Suprapubic skin (tissue), 4 donors: ENCODE data around the gene B3GNT5.

Experiments used
- POLR2A ChIP-seq, 2 donors: fragments of 450-650 bp; IDR thresholded peaks; one replicate each; pipeline ENCODE4 v1.6.1; 2017; ENCODE audit warnings: antibody characterized with exemption in 2 of 2, mild to moderate bottlenecking in 2 of 2, moderate library complexity in 2 of 2
- POLR2AphosphoS5 ChIP-seq, 3 donors: sonication (generic); formaldehyde crosslinking; IDR thresholded peaks; one replicate each; pipeline ENCODE4 v1.6.1; 2017; ENCODE audit warnings: antibody characterized with exemption in 3 of 3
- TF ChIP-seq, protein P1 (sequence below), 2 donors: fragments of 200-600 bp in 1 of 2; fragments of 450-650 bp in 1 of 2; sonication (generic) in 1 of 2; IDR thresholded peaks; one replicate each; pipeline ENCODE4 v1.5.1; 2016 to 2019; ENCODE audit warnings: antibody characterized with exemption in 2 of 2, mild to moderate bottlenecking in 1 of 2, moderate library complexity in 1 of 2

GRCh38 chr3:183303690-183304089 is 50.6 kb downstream of the B3GNT5 start:
- TF ChIP-seq, protein P1, sequence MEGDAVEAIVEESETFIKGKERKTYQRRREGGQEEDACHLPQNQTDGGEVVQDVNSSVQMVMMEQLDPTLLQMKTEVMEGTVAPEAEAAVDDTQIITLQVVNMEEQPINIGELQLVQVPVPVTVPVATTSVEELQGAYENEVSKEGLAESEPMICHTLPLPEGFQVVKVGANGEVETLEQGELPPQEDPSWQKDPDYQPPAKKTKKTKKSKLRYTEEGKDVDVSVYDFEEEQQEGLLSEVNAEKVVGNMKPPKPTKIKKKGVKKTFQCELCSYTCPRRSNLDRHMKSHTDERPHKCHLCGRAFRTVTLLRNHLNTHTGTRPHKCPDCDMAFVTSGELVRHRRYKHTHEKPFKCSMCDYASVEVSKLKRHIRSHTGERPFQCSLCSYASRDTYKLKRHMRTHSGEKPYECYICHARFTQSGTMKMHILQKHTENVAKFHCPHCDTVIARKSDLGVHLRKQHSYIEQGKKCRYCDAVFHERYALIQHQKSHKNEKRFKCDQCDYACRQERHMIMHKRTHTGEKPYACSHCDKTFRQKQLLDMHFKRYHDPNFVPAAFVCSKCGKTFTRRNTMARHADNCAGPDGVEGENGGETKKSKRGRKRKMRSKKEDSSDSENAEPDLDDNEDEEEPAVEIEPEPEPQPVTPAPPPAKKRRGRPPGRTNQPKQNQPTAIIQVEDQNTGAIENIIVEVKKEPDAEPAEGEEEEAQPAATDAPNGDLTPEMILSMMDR (IDR thresholded peaks at IDR 0.05), result no peak
- no peak for TF ChIP-seq POLR2A (IDR thresholded peaks at IDR 0.05)
- no peak for TF ChIP-seq POLR2AphosphoS5 (IDR thresholded peaks at IDR 0.05)
